OCI-LY3 (cell line): ENCODE data around the gene PDIA5.

Source experiments
- H2AFZ ChIP-seq: fragments of 200-600, 300-600 bp; shearing (Covaris generic); 2 replicates; pipeline ENCODE4 v1.6.0; 2014; ENCODE audit warnings: antibody characterized with exemption, low read depth, low read length
- H3K27ac ChIP-seq: fragments of 200-600, 300-600 bp; sonication (generic); 2 replicates; pipeline ENCODE4 v1.5.1; 2014; ENCODE audit warnings: mild to moderate bottlenecking, low read length, moderate library complexity, mixed read lengths
- H3K27me3 ChIP-seq: fragments of 200-600, 300-600 bp; sonication (generic); 2 replicates; pipeline ENCODE4 v1.6.1; 2014; ENCODE audit warnings: low read depth, low read length, mixed read lengths
- H3K36me3 ChIP-seq: fragments of 200-600, 300-600 bp; sonication (generic); replicated peaks from 2 replicates; pipeline ENCODE3; 2014; ENCODE audit warnings: low read depth, low read length, mixed read lengths
- H3K4me1 ChIP-seq: fragments of 300-600, 200-600 bp; sonication (generic); 2 replicates; pipeline ENCODE4 v1.6.1; 2014; ENCODE audit warnings: low read length, mixed read lengths
- H3K4me2 ChIP-seq: fragments of 200-600, 300-600 bp; sonication (generic); 2 replicates; pipeline ENCODE4 v1.6.1; 2014; ENCODE audit warnings: low read length, mixed read lengths
- H3K4me3 ChIP-seq: fragments of 300-600, 200-600 bp; sonication (generic); 2 replicates; pipeline ENCODE4 v1.5.1; 2014; ENCODE audit warnings: antibody characterized with exemption, mild to moderate bottlenecking, low read length, moderate library complexity
- H3K79me2 ChIP-seq: fragments of 300-600, 200-600 bp; shearing (Covaris generic); 2 replicates; pipeline ENCODE4 v1.6.1; 2014; ENCODE audit warnings: mild to moderate bottlenecking, low read length, mixed read lengths
- H3K9ac ChIP-seq: fragments of 300-600, 200-600 bp; shearing (Covaris generic); 2 replicates; pipeline ENCODE4 v1.6.0; 2014; ENCODE audit warnings: mild to moderate bottlenecking, low read length, moderate library complexity
- H3K9me3 ChIP-seq: fragments of 200-600, 300-600 bp; shearing (Covaris generic); 2 replicates; pipeline ENCODE4 v1.6.1; 2014; ENCODE audit warnings: low read length, mixed read lengths; ENCODE audit not compliant: insufficient read depth
- H4K20me1 ChIP-seq: fragments of 200-600, 300-600 bp; sonication (generic); 2 replicates; pipeline ENCODE4 v1.6.1; 2016; ENCODE audit warnings: low read length, mixed read lengths; ENCODE audit not compliant: insufficient read depth
- CTCF ChIP-seq: fragments of 200-600, 300-600 bp; sonication (generic); IDR thresholded peaks from 2 replicates; pipeline ENCODE4 v1.5.1; 2014; ENCODE audit warnings: antibody characterized with exemption, low read length, low read depth
- EZH2phosphoT487 ChIP-seq: fragments of 200-600 bp; shearing (Covaris generic); IDR thresholded peaks from 2 replicates; pipeline ENCODE4 v1.6.1; 2018; ENCODE audit warnings: antibody characterized with exemption, mixed run types, low read depth

The PDIA5 gene

GRCh38 chr3:123028233-123028828 lies 38.5 kb upstream of the PDIA5 start:
- no peak overlapping the region for H3K27ac ChIP-seq
- no peaks in the 10 kb centered on the region for H3K36me3 ChIP-seq
- H3K4me1 ChIP-seq: peaks cover 5% of the 10 kb centered on the region; the same call in 1 of the 2 replicates
- peak overlapping the region; percentile 96 for H2AFZ ChIP-seq
- H3K9me3 ChIP-seq: no peaks in the 10 kb centered on the region
- peaks cover 28% of the 10 kb centered on the region for H3K27me3 ChIP-seq
- peak overlapping the region; percentile 74 for H3K9ac ChIP-seq
- peak overlapping the region; percentile 93 for H3K4me3 ChIP-seq
- no peaks in the 10 kb centered on the region for H4K20me1 ChIP-seq
- H3K79me2 ChIP-seq: no peaks in the 10 kb centered on the region
- peak; percentile 68 for TF ChIP-seq CTCF
- no peak for TF ChIP-seq EZH2phosphoT487
- peak overlapping the region; percentile 99 for H3K4me2 ChIP-seq

- H3K27me3 ChIP-seq: peaks cover 25% of the 10 kb centered on the region
- no peak overlapping the region for H3K4me3 ChIP-seq
- no peak overlapping the region for H3K27ac ChIP-seq
- H3K9ac ChIP-seq: no peak overlapping the region
- no peak overlapping the region for H2AFZ ChIP-seq
- no peaks in the 10 kb centered on the region for H3K36me3 ChIP-seq
- no peaks in the 10 kb centered on the region for H3K9me3 ChIP-seq
- peaks cover 5% of the 10 kb centered on the region; the same call in 1 of the 2 replicates for H3K4me1 ChIP-seq
- no peaks in the 10 kb centered on the region for H4K20me1 ChIP-seq
- TF ChIP-seq EZH2phosphoT487 (no peak), CTCF (no peak)
- H3K79me2 ChIP-seq: no peaks in the 10 kb centered on the region
- no peak overlapping the region for H3K4me2 ChIP-seq
Observed at GRCh38 chr3:123031051-123031450, 35.8 kb upstream of the PDIA5 start.

GRCh38 chr3:123032057-123032456 lies 34.8 kb upstream of the PDIA5 start:
- H3K27me3 ChIP-seq: peaks cover 26% of the 10 kb centered on the region
- H3K4me2 ChIP-seq: no peak overlapping the region
- TF ChIP-seq CTCF (no peak), EZH2phosphoT487 (no peak)
- peaks cover 5% of the 10 kb centered on the region; the same call in 1 of the 2 replicates for H3K4me1 ChIP-seq
- H3K27ac ChIP-seq: no peak overlapping the region
- H3K9ac ChIP-seq: no peak overlapping the region
- H4K20me1 ChIP-seq: no peaks in the 10 kb centered on the region
- H3K36me3 ChIP-seq: no peaks in the 10 kb centered on the region
- no peaks in the 10 kb centered on the region for H3K9me3 ChIP-seq
- H2AFZ ChIP-seq: no peak overlapping the region
- H3K79me2 ChIP-seq: no peaks in the 10 kb centered on the region
- H3K4me3 ChIP-seq: no peak overlapping the region

- Histone ChIP-seq H3K4me2 (no peak overlapping the region), H3K27me3 (peaks cover 42% of the 10 kb centered on the region), H3K27ac (no peak overlapping the region), H3K4me1 (no peaks in the 10 kb centered on the region), H3K36me3 (no peaks in the 10 kb centered on the region), H2AFZ (no peak overlapping the region), H3K9ac (no peak overlapping the region), H4K20me1 (no peaks in the 10 kb centered on the region), H3K4me3 (no peak overlapping the region), H3K79me2 (no peaks in the 10 kb centered on the region), H3K9me3 (no peaks in the 10 kb centered on the region)
- TF ChIP-seq CTCF (no peak), EZH2phosphoT487 (no peak)
Observed at GRCh38 chr3:123034120-123034519, 32.7 kb upstream of the PDIA5 start.
